Thyroid gland (tissue), 4 donors: ENCODE data around the gene DPF3. TPM values are rescaled to one million over a fixed set of nuclear protein-coding genes. Genes with fewer than 3 reads are reported as not detected.

Source experiments
- DNase-seq, 2 donors: peaks; one replicate each; pipeline ENCODE4 v3.0.0-alpha.2; 2019
- H3K27ac ChIP-seq, 3 donors: fragments of 200-600 bp; sonication (generic); 1 replicate in 2 of 3; 2 replicates in 1 of 3; pipeline ENCODE4 v1.5.1; 2016 to 2019; ENCODE audit warnings: mild to moderate bottlenecking in 1 of 3, moderate library complexity in 1 of 3
- H3K27me3 ChIP-seq: fragments of 200-600 bp; sonication (generic); one replicate; pipeline ENCODE4 v1.5.1; 2019
- H3K36me3 ChIP-seq, 2 donors: fragments of 200-600 bp; sonication (generic); one replicate each; pipeline ENCODE4 v1.5.1; 2016 to 2019
- H3K4me1 ChIP-seq, 2 donors: fragments of 200-600 bp; sonication (generic); one replicate each; pipeline ENCODE4 v1.5.1; 2017 to 2019
- H3K4me3 ChIP-seq, 3 donors: fragments of 200-600 bp; sonication (generic); replicated peaks in 1 of 3; 1 replicate in 2 of 3; 2 replicates in 1 of 3; pipeline ENCODE4 v1.5.1; 2016; ENCODE audit warnings: mild to moderate bottlenecking in 1 of 3
- H3K9me3 ChIP-seq: fragments of 200-600 bp; sonication (generic); one replicate; pipeline ENCODE4 v1.5.1; 2017
- CTCF ChIP-seq, 6 experiments: fragments of 200-600 bp in 3 of 6; fragments of 450-650 bp in 3 of 6; sonication (generic) in 3 of 6; IDR thresholded peaks; one replicate each; pipeline ENCODE4 v1.5.1; 2016 to 2019; ENCODE audit warnings: antibody characterized with exemption in 6 of 6, mild to moderate bottlenecking in 2 of 6, inconsistent platforms in 1 of 6, moderate library complexity in 1 of 6
- POLR2A ChIP-seq, 2 donors: fragments of 450-650 bp; IDR thresholded peaks; one replicate each; pipeline ENCODE4 v1.6.1; 2017; ENCODE audit warnings: antibody characterized with exemption in 2 of 2, mild to moderate bottlenecking in 2 of 2, moderate library complexity in 1 of 2
- WGBS, 2 donors: methylation state at CpG; one replicate each; pipeline ENCODE4 v1.1.5; 2017; 5-methylcytosine and 5-hydroxymethylcytosine counted together
- intact Hi-C: fragments of 100-400 bp; cut with DNase I; formaldehyde crosslinking; loops from one replicate; pipeline ENCODE4 v1.15.1; 2023
- total RNA-seq, 4 donors: library from RNA; depleted of rRNA; stranded (reverse); fragments of >200 nt; gene quantifications; one replicate each; pipeline ENCODE4 v1.2.3, GENCODE V29; 2016

Gene DPF3
- total RNA-seq, 4 donors from 2014 or later: 0.27 to 3.3 (median 1.3) TPM

- 87 to 93% methylated on average over 11 of the region's 11 CpGs for WGBS, 2 donors
- Histone ChIP-seq H3K36me3 (no peaks in the 10 kb centered on the region), H3K4me3 (no peak overlapping the region), H3K4me1 (no peaks in the 10 kb centered on the region), H3K27me3 (no peaks in the 10 kb centered on the region), H3K9me3 (no peaks in the 10 kb centered on the region), H3K27ac (no peak overlapping the region)
- intact Hi-C loops: no loop called here
- DNase-seq: no peak
- no peak for TF ChIP-seq CTCF (IDR thresholded peaks at IDR 0.05)
- no peak for TF ChIP-seq POLR2A (IDR thresholded peaks at IDR 0.05)
These were observed 171.6 kb downstream of the DPF3 start for GRCh38 chr14:72722201-72722785.

- no peak for DNase-seq
- TF ChIP-seq POLR2A (IDR thresholded peaks at IDR 0.05) (no peak), CTCF (IDR thresholded peaks at IDR 0.05) (no peak)
- Histone ChIP-seq H3K27ac (no peak overlapping the region), H3K27me3 (no peaks in the 10 kb centered on the region), H3K4me3 (no peak overlapping the region), H3K36me3 (no peaks in the 10 kb centered on the region), H3K9me3 (no peaks in the 10 kb centered on the region), H3K4me1 (peaks cover 0 to 1% of the 10 kb centered on the region in 2 donors)
- intact Hi-C loops: no loop called here
These were observed 172.8 kb downstream of the DPF3 start for GRCh38 chr14:72721083-72721482.

DNA sequence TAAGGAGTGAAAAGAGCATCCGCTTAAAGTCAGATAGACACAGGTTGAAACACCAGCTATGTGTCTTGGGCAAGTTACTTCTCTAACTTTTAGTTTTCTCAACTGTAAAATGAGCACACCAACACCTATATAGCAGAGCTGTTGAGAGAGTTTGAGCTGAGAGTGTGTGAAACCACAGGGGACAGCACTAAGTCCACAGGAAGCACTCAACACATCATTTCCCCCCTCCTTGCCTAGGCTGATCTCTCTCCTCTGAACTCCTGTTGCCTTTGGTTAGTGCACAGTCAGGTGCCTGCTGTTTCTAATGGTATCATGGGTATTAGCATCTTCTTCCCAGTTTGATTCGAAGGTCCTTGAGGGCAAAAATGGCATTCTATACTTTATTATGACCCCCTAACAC lies 176.7 kb downstream of the DPF3 start:
- 100% methylated on average over 2 of the region's 2 CpGs for WGBS, 2 donors
- no peak for DNase-seq
- no peak overlapping the region for H3K4me3 ChIP-seq
- H3K27me3 ChIP-seq: no peaks in the 10 kb centered on the region
- intact Hi-C loops: no loop called here
- no peaks in the 10 kb centered on the region for H3K36me3 ChIP-seq
- TF ChIP-seq POLR2A (IDR thresholded peaks at IDR 0.05) (no peak), CTCF (IDR thresholded peaks at IDR 0.05) (no peak)
- peaks cover 6% of the 10 kb centered on the region in 2 donors for H3K4me1 ChIP-seq
- H3K9me3 ChIP-seq: no peaks in the 10 kb centered on the region
- H3K27ac ChIP-seq: no peak overlapping the region

- WGBS, 2 donors: 81 to 85% methylated on average over 4 of the region's 4 CpGs
These were observed 177.4 kb downstream of the DPF3 start for GRCh38 chr14:72716476-72716875.

DNA sequence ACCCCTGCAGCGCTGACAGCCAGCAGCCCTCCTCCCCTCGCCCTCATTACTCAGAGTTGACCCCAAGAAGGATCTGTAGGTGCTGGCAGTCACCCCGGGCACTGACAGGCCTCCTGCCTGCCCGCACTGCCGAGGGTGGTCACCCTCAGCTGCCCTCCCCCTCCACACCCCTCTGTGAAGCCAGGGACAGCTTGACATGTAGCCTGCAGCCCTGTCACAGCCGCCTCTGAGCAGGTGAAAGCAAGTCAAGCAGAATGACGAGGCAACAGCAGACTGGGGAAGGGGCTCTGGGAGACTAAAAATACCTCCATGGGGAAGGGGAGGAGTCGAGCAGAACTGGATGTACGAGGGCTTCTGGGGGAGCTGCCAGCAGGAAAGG lies 178.1 kb downstream of the DPF3 start:
- intact Hi-C loops: no loop called here
- H3K27ac ChIP-seq: no peak overlapping the region
- 30% methylated on average over 6 to 9 of the region's 9 CpGs for WGBS, 2 donors

More at GRCh38 chr14:72716476-72716875, 177.4 kb downstream of the DPF3 start:
- no peaks in the 10 kb centered on the region for H3K9me3 ChIP-seq
- no peaks in the 10 kb centered on the region for H3K27me3 ChIP-seq
- peaks cover 6% of the 10 kb centered on the region in 2 donors for H3K4me1 ChIP-seq
- no peaks in the 10 kb centered on the region for H3K36me3 ChIP-seq
- no peak overlapping the region for H3K27ac ChIP-seq
- TF ChIP-seq POLR2A (IDR thresholded peaks at IDR 0.05) (no peak), CTCF (IDR thresholded peaks at IDR 0.05) (no peak)
- no peak overlapping the region for H3K4me3 ChIP-seq
- DNase-seq: no peak
- intact Hi-C loops: no loop called here

More for the DNA sequence above, 178.1 kb downstream of the DPF3 start:
- peak; percentile 57 to 66 for DNase-seq
- H3K4me1 ChIP-seq: peaks cover 6% of the 10 kb centered on the region in 2 donors
- H3K27me3 ChIP-seq: no peaks in the 10 kb centered on the region
- no peaks in the 10 kb centered on the region for H3K36me3 ChIP-seq
- H3K4me3 ChIP-seq: no peak overlapping the region
- H3K9me3 ChIP-seq: no peaks in the 10 kb centered on the region
- TF ChIP-seq POLR2A (IDR thresholded peaks at IDR 0.05): no peak
- no peak for TF ChIP-seq CTCF (IDR thresholded peaks at IDR 0.05)
